HG03442 (cell line): Measurements from ENCODE around the gene TSPAN17.

Experiments
- ATAC-seq: cut with Tn5 transposase; IDR thresholded peaks from one replicate; pipeline ENCODE4 v1.9.1; 2021; ENCODE audit warnings: mild to moderate bottlenecking, moderate library complexity; ENCODE audit not compliant: unreplicated experiment

Gene TSPAN17

GRCh38 chr5:176639981-176640380 lies 7.3 kb upstream of the TSPAN17 start:
- ATAC-seq, result no peak

- ATAC-seq, result no peak
Observed at GRCh38 chr5:176640616-176641015, 6.7 kb upstream of the TSPAN17 start.

- ATAC-seq, result no peak
Observed at GRCh38 chr5:176642675-176643490, 4.4 kb upstream of the TSPAN17 start.

- ATAC-seq, result no peak
Observed at GRCh38 chr5:176643491-176644219, 3.6 kb upstream of the TSPAN17 start.

GRCh38 chr5:176644294-176644693 lies 3.0 kb upstream of the TSPAN17 start:
- no peak for ATAC-seq

GRCh38 chr5:176644878-176645670 lies 2.2 kb upstream of the TSPAN17 start:
- ATAC-seq, result no peak

- no peak for ATAC-seq
Observed at GRCh38 chr5:176646049-176646706, 1.1 kb upstream of the TSPAN17 start.

- ATAC-seq, result no peak
Observed at GRCh38 chr5:176646707-176647029, 616 bp upstream of the TSPAN17 start.

GRCh38 chr5:176647843-176648473 lies 674 bp downstream of the TSPAN17 start:
- ATAC-seq, result no peak

GRCh38 chr5:176648474-176649194 lies 1.4 kb downstream of the TSPAN17 start:
- ATAC-seq, result no peak

- no peak for ATAC-seq
Observed at GRCh38 chr5:176650354-176650884, 3.1 kb downstream of the TSPAN17 start.

- no peak for ATAC-seq
Observed at GRCh38 chr5:176651472-176651980, 4.2 kb downstream of the TSPAN17 start.

- no peak for ATAC-seq
Observed at GRCh38 chr5:176652136-176652535, 4.9 kb downstream of the TSPAN17 start.

GRCh38 chr5:176653401-176654385 lies 6.4 kb downstream of the TSPAN17 start:
- ATAC-seq, result peak; percentile 41

- no peak for ATAC-seq
Observed at GRCh38 chr5:176654856-176655255, 7.6 kb downstream of the TSPAN17 start.

GRCh38 chr5:176656467-176656990 lies 9.2 kb downstream of the TSPAN17 start:
- ATAC-seq, result no peak

GRCh38 chr5:176658007-176658599 lies 10.8 kb downstream of the TSPAN17 start:
- ATAC-seq, result peak; percentile 35
